Esophagus squamous epithelium (tissue), 4 donors: ENCODE measurements around the gene FBXO22.

Source experiments
- POLR2A ChIP-seq, 4 donors: fragments of 450-650 bp; IDR thresholded peaks; one replicate each; pipeline ENCODE4 v1.6.1; 2017; ENCODE audit warnings: antibody characterized with exemption in 4 of 4, mild to moderate bottlenecking in 4 of 4, moderate library complexity in 3 of 4
- TF ChIP-seq, protein P1 (sequence below), 6 experiments: fragments of 450-650 bp in 4 of 6; fragments of 200-600 bp in 2 of 6; sonication (generic) in 2 of 6; IDR thresholded peaks; one replicate each; pipeline ENCODE4 v1.5.1; 2016 to 2019; ENCODE audit warnings: antibody characterized with exemption in 6 of 6, mild to moderate bottlenecking in 4 of 6, moderate library complexity in 4 of 6

GRCh38 chr15:75961331-75961730 is 57.7 kb downstream of the FBXO22 start:
- TF ChIP-seq, protein P1, sequence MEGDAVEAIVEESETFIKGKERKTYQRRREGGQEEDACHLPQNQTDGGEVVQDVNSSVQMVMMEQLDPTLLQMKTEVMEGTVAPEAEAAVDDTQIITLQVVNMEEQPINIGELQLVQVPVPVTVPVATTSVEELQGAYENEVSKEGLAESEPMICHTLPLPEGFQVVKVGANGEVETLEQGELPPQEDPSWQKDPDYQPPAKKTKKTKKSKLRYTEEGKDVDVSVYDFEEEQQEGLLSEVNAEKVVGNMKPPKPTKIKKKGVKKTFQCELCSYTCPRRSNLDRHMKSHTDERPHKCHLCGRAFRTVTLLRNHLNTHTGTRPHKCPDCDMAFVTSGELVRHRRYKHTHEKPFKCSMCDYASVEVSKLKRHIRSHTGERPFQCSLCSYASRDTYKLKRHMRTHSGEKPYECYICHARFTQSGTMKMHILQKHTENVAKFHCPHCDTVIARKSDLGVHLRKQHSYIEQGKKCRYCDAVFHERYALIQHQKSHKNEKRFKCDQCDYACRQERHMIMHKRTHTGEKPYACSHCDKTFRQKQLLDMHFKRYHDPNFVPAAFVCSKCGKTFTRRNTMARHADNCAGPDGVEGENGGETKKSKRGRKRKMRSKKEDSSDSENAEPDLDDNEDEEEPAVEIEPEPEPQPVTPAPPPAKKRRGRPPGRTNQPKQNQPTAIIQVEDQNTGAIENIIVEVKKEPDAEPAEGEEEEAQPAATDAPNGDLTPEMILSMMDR (IDR thresholded peaks at IDR 0.05), result no peak
- no peak for TF ChIP-seq POLR2A (IDR thresholded peaks at IDR 0.05)
